ENCODE data around the gene PTCH2. TPM values are rescaled to one million over a fixed set of nuclear protein-coding genes. Genes with fewer than 3 reads are reported as not detected.

PTCH2 gene
- total and polyA plus RNA-seq, 2 of the 13 experiments (the other 11 are each of a cell fraction or from before 2014, with no cell fraction given) = 0.60 to 1.5 TPM

- TF ChIP-seq ZNF724P (CRISPR knock-in tag; IDR thresholded peaks at IDR 0.05; ENCODE audit: borderline replicate concordance) (0 out of 2 replicates have a peak, but pooled peaks have one; percentile 31), DPF2 (CRISPR knock-in tag; IDR thresholded peaks at IDR 0.05; ENCODE audit: borderline replicate concordance, low read depth) (no peak), TAF1 (CRISPR knock-in tag; IDR thresholded peaks at IDR 0.05) (peak; percentile 70), NONO (IDR thresholded peaks at IDR 0.05) (no peak), NONO (CRISPR knock-in tag; conservative IDR thresholded peaks at IDR 0.05) (peak; percentile 75), ETV6 (CRISPR knock-in tag; conservative IDR thresholded peaks at IDR 0.05) (no peak), ZNF674 (CRISPR knock-in tag; IDR thresholded peaks at IDR 0.05; ENCODE audit: low read depth) (no peak), MTA1 (CRISPR knock-in tag; IDR thresholded peaks at IDR 0.05; ENCODE audit: borderline replicate concordance) (peak; percentile 42; the same call in 1 of the 2 replicates), ZNF3 (CRISPR knock-in tag; IDR thresholded peaks at IDR 0.05) (no peak), TARDBP (CRISPR knock-in tag; IDR thresholded peaks at IDR 0.05) (peak; percentile 53; the same call in 1 of the 2 replicates), ZBTB40 (IDR thresholded peaks at IDR 0.05) (no peak), ZBTB40 (CRISPR knock-in tag; IDR thresholded peaks at IDR 0.05) (no peak), FOXP1 (IDR thresholded peaks at IDR 0.05) (no peak), FOXP1 (CRISPR knock-in tag; IDR thresholded peaks at IDR 0.05) (no peak), ZSCAN31 (CRISPR knock-in tag; IDR thresholded peaks at IDR 0.05; ENCODE audit: low read depth) (no peak), SMAD3 (CRISPR knock-in tag; IDR thresholded peaks at IDR 0.05) (no peak), IKZF5 (CRISPR knock-in tag; IDR thresholded peaks at IDR 0.05) (peak; percentile 53; the same call in 1 of the 2 replicates), SOX5 (CRISPR knock-in tag; IDR thresholded peaks at IDR 0.05; ENCODE audit: borderline replicate concordance) (no peak; the same call in 1 of the 2 replicates), ZNF615 (CRISPR knock-in tag; IDR thresholded peaks at IDR 0.05; ENCODE audit: borderline replicate concordance) (no peak)
Measured at GRCh38 chr1:44784094-44785028, 58.7 kb downstream of the PTCH2 start (continued).

All from HepG2 (cell line).